Sciatic nerve (tissue), 2 donors: ENCODE data around the gene PRPF40B. TPM values are rescaled to one million over a fixed set of nuclear protein-coding genes. Genes with fewer than 3 reads are reported as not detected.

ENCODE experiments used
- ATAC-seq: fragments of 200-7000 bp; cut with Tn5 transposase; one replicate; pipeline ENCODE4 v1.9.1; 2020; ENCODE audit warnings: mild to moderate bottlenecking, moderate library complexity
- DNase-seq: peaks from one replicate; pipeline ENCODE4 v3.0.0-alpha.2; 2020; ENCODE audit warnings: low spot score
- intact Hi-C: fragments of 100-400 bp; cut with DNase I; formaldehyde crosslinking; loops from one replicate; pipeline ENCODE4 v1.14.2; 2022
- total RNA-seq: library from RNA; stranded (reverse); fragmentation: NEBNext Ultra II Directional; extraction: Animal tissue kit (Norgen Biotek cat#: 25700); gene quantifications from one replicate; pipeline ENCODE4 v1.2.1, GENCODE V29; 2021
- donor health status: DM: no; HTN: no; CAD: no.
- donor health status: DM: no; HTN: no; CAD: no.

The PRPF40B gene
- total RNA-seq, 1 donor from 2014 or later, result 37.9 TPM

GRCh38 chr12:49672301-49673217 is 49.2 kb downstream of the PRPF40B start:
- DNase-seq (no peak), ATAC-seq (no peak)
- intact Hi-C loops, result no loop called here

GRCh38 chr12:49673446-49674317 is 50.3 kb downstream of the PRPF40B start:
- peak; percentile 93 for DNase-seq
- peak; percentile 95 for ATAC-seq
- intact Hi-C loops, result no loop called here

GRCh38 chr12:49674318-49674981 is 51.1 kb downstream of the PRPF40B start:
- no peak for DNase-seq
- intact Hi-C loops, result no loop called here
- ATAC-seq, result peak; percentile 45

GRCh38 chr12:49675137-49675536 is 51.8 kb downstream of the PRPF40B start:
- intact Hi-C loops, result no loop called here

GRCh38 chr12:49678711-49679110 is 55.4 kb downstream of the PRPF40B start:
- intact Hi-C loops, result no loop called here
- ATAC-seq (no peak), DNase-seq (no peak)

More at GRCh38 chr12:49675137-49675536, 51.8 kb downstream of the PRPF40B start:
- DNase-seq (no peak), ATAC-seq (peak; percentile 2)

GRCh38 chr12:49680075-49680474 is 56.7 kb downstream of the PRPF40B start:
- intact Hi-C loops, result no loop called here
- ATAC-seq (no peak), DNase-seq (no peak)

GRCh38 chr12:49683599-49684309 is 60.4 kb downstream of the PRPF40B start:
- ATAC-seq, result no peak
- intact Hi-C loops, result no loop called here
- no peak for DNase-seq

- intact Hi-C loops, result no loop called here
- DNase-seq (no peak), ATAC-seq (no peak)
Measured at GRCh38 chr12:49684310-49684854, 61.0 kb downstream of the PRPF40B start.

GRCh38 chr12:49687941-49688340 is 64.6 kb downstream of the PRPF40B start:
- ATAC-seq, result no peak
- no peak for DNase-seq
- intact Hi-C loops, result no loop called here

- ATAC-seq, result no peak
- no peak for DNase-seq
- intact Hi-C loops, result no loop called here
Measured at GRCh38 chr12:49689237-49689636, 65.9 kb downstream of the PRPF40B start.

- DNase-seq, result no peak
- intact Hi-C loops, result no loop called here
- no peak for ATAC-seq
Measured at GRCh38 chr12:49689785-49690184, 66.4 kb downstream of the PRPF40B start.

GRCh38 chr12:49692851-49693250 is 69.5 kb downstream of the PRPF40B start:
- DNase-seq (no peak), ATAC-seq (no peak)
- intact Hi-C loops, result no loop called here

- DNase-seq (no peak), ATAC-seq (no peak)
- intact Hi-C loops, result no loop called here
Measured at GRCh38 chr12:49693931-49694444, 70.6 kb downstream of the PRPF40B start.

Other genes with a start within 250 kb of the PRPF40B start
- gene KCNH3, start 84.5 kb upstream of the PRPF40B start, total RNA-seq, result 0.27 TPM
- gene MCRS1, start 55.4 kb upstream of the PRPF40B start, total RNA-seq, result 39.3 TPM
- 0.36 TPM for gene FAM186B, start 17.9 kb upstream of the PRPF40B start, total RNA-seq
- gene FMNL3, start 83.8 kb downstream of the PRPF40B start, total RNA-seq, result 64.8 TPM
- gene TMBIM6, start 118.0 kb downstream of the PRPF40B start, total RNA-seq, result 396 TPM
- gene NCKAP5L, start 204.9 kb downstream of the PRPF40B start, total RNA-seq, result 38.2 TPM
- 3.9 TPM for gene BCDIN3D, start 219.5 kb downstream of the PRPF40B start, total RNA-seq